ENCODE results near the gene KDM7A. TPM values are rescaled to one million over a fixed set of nuclear protein-coding genes. Genes with fewer than 3 reads are reported as not detected.

Gene KDM7A
- total and polyA plus RNA-seq, 9 of the 15 experiments (the other 6 are each of a cell fraction or from before 2014, with no cell fraction given), result 0.90 to 8.4 (median 7.0) TPM

GRCh38 chr7:140176811-140177702, at the start of gene KDM7A (continued):
- TF ChIP-seq ZNF436 (CRISPR knock-in tag; IDR thresholded peaks at IDR 0.05) (no peak), ZNF239 (CRISPR knock-in tag; IDR thresholded peaks at IDR 0.05) (no peak), POLR2A (conservative IDR thresholded peaks at IDR 0.05) (peak; percentile 89), ZNF444 (CRISPR knock-in tag; IDR thresholded peaks at IDR 0.05) (0 out of 2 replicates have a peak, but pooled peaks have one; percentile 61), CBX5 (IDR thresholded peaks at IDR 0.05; ENCODE audit: borderline replicate concordance, low read depth) (peak; percentile 23; the same call in 1 of the 2 replicates), SNIP1 (IDR thresholded peaks at IDR 0.05; ENCODE audit: low read depth) (no peak), GATAD2A (IDR thresholded peaks at IDR 0.05) (no peak), RBM34 (IDR thresholded peaks at IDR 0.05; ENCODE audit: borderline replicate concordance, insufficient read depth, low read length) (no peak), USF2 (CRISPR knock-in tag; IDR thresholded peaks at IDR 0.05) (no peak), DEAF1 (CRISPR knock-in tag; IDR thresholded peaks at IDR 0.05) (peak; percentile 35; the same call in 1 of the 2 replicates), MECOM (CRISPR knock-in tag; IDR thresholded peaks at IDR 0.05) (no peak), OTX1 (CRISPR knock-in tag; IDR thresholded peaks at IDR 0.05) (peak; percentile 7; the same call in 1 of the 2 replicates), BRF2 (IDR thresholded peaks at IDR 0.05; ENCODE audit: borderline replicate concordance, insufficient read depth, insufficient read length) (no peak), HSF4 (CRISPR knock-in tag; IDR thresholded peaks at IDR 0.05; ENCODE audit: borderline replicate concordance) (no peak), ZNF655 (CRISPR knock-in tag; IDR thresholded peaks at IDR 0.05) (no peak), TAF7 (tag; IDR thresholded peaks at IDR 0.05) (peak; percentile 72), NFATC3 (IDR thresholded peaks at IDR 0.05) (no peak), ARHGAP35 (IDR thresholded peaks at IDR 0.05; ENCODE audit: partially characterized antibody) (no peak), ZNF586 (CRISPR knock-in tag; conservative IDR thresholded peaks at IDR 0.05) (no peak), YBX1 (IDR thresholded peaks at IDR 0.05) (no peak), ZNF277 (CRISPR knock-in tag; IDR thresholded peaks at IDR 0.05; ENCODE audit: borderline replicate concordance) (no peak)

All from K562 (cell line).